GM21576 (cell line): ENCODE data around the gene CCDC127.
"Not testable (repeated sequence)": the region's sequence is repeated elsewhere in the genome, so short reads cannot be mapped to it uniquely, and the experiment has no call there.

Experiments
- ATAC-seq: cut with Tn5 transposase; IDR thresholded peaks from one replicate; pipeline ENCODE4 v1.9.1; 2021; ENCODE audit warnings: mild to moderate bottlenecking, moderate library complexity; ENCODE audit not compliant: unreplicated experiment

CCDC127 gene, protein sequence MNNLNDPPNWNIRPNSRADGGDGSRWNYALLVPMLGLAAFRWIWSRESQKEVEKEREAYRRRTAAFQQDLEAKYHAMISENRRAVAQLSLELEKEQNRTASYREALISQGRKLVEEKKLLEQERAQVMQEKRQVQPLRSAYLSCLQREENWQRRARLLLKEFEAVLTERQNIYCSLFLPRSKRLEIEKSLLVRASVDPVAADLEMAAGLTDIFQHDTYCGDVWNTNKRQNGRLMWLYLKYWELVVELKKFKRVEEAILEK

DNA sequence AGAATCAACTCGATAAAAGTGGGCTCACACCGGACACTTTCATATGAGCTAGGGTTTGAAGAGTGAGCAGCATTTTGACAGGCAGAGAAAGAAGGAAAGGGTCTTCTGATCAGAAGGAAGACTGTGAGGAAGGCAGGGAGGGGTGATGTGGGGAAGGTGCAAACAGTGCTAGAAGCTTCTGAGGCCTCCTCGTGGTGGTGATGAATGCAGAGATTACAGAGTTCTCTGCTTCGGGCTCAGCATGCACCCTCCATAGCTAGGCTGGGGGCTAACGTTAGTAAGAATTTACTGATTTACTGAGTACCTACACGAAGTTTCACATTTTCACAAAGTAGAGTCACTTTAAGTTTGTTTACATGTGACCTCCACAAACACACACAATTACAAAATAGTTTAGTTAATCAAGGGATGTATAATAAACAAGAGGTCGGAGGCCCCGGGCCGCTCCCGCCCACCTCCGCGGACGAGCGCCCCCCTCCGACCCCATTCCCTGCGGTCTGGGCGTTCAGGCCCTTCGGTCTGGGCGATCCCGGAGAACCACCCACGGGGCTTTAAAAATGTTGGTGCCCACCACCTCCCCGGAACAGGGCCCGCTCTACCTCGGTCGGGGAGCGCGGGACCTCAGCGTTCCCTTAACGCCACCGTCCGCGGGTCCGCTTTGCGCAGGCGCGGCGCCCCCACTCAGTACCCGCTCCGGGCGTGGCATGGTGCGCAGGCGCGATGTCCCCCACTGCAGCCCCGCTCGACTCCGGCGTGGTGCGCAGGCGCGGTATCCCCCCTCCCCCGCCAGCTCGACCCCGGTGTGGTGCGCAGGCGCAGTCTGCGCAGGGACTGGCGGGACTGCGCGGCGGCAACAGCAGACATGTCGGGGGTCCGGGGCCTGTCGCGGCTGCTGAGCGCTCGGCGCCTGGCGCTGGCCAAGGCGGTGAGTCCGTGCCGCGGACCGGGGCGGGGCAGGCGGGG is at the start of gene CCDC127, which contains the start of gene SDHA:
Gene CCDC127 (minus strand): TSS at position 660 of the 963 bp plus-strand sequence. CDS start 1,304 bp downstream, outside the sequence.
Gene SDHA (plus strand): TSS at position 827 of the 963 bp plus-strand sequence. CDS start 36 bp downstream, at position 863.
- peak; percentile 54 for ATAC-seq

DNA sequence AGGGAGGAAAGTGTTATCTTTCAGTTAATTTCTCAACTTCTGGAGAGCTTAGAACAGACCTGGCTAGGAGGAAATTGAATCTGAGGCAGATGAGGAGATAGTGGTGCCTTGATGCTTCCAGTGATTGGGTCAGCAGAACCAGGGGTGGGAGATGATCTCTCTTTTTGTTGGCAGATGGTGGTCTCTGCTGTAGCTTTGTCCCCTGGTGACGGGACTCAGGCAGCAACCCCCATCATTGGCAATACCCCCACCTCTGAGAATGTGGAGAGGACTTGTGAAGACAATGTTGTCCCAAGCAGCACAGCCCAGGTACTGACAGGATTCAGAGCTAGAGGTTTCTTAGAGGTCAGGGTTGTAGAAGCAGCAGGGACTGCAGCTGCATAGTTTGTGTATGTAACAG is 49.8 kb upstream of the CCDC127 start:
- no peak for ATAC-seq

DNA sequence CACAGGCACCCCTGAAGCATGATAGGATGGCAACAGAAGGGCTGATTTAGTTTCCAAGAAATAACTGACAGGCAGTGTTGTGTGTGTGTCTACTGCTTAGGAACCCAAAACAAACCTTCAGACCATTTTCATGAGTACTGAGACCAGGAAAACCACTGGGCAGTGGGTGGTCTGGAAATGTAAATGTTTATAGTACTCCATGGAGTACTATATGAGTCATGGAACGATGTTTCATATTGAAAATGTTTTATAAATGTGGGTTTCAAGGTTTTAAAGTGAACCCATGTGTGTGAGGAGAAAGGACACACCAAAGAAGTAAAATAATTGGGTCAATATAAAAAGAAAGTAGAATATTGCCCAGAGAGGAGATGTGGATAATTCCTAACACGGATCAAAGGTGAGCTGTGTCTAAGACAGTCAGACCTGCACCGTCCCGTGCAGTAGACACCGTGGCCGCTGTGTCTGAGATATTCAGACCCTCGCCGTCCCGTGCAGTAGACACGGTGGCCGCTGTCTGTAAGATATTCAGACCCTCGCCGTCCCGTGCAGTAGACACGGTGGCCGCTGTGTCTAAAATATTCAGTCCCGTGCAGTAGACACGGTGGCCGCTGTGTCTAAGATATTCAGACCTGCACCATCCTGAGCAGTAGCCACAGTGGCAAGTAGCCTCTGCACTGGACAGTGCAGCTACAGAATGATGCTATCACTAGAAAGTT is 48.5 kb upstream of the CCDC127 start:
- not testable (repeated sequence) for ATAC-seq

DNA sequence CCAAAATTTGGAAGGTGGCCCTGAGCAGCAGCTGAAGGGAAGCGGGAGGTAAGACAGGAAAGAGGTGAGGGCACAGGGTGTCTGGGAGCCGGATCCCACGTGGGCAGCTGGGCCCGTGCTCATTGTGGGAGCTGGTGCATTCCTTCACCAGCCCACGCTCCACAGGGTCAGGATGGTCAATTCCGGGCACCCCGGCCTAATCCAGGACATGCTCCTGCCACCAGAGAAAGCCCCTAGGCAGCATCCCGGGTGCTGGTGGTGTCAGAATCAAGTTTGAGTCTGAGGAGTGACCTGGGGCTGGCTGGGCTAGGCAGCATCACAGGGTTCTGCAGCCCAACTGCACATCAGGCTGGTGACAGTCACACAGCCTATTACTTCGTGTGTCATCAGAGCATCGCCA is 46.4 kb upstream of the CCDC127 start:
- ATAC-seq, result no peak

DNA sequence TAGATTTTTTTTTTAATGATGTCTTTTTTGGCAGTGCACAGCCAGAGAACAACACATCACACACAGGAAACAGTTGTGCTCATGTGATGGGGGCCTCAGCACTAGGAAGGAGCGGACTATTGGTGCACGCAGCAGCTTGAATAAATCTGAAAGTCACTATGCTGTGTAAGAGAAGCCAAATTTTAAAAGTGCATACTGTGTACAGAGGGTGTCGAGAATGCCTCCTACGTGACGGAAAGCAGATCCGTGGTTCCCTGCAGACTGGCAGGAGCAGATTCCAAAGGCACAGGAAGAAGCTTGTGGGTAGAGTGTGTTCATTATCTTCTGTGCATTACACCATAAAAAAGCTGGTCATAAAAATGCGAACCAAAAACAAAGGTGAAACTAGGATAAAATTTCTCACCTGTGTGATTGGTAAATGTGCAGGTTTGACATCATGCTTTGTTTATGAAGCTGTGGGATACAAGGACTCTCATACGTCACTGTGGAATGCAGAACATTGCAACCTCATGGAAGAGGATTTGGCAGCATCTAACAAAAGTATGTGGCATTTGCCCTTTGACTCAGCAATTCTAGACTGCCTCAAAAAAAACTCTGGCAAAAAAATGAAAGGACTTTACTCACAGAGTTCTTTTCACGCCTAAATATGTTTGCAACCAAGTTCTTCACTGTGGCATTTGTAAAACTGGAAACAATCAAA is 45.5 kb upstream of the CCDC127 start:
- not testable (repeated sequence) for ATAC-seq

DNA sequence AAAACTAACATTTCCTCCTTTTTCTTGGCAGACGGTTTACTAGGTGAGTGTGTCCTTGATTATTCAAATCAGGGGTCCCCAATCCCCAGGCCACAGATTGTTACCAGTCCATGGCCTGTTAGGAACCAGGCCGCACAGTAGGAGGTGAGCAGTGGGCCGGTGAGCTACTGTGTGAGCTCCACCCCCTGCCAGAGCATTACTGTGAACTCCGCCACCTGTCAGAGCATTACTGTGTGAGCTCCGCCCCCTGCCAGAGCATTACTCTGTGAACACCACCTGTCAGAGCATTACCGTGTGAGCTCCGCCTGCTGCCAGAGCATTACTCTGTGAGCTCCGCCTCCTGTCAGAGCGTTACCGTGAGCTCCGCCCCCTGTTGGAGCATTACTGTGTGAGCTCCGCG is 39.2 kb upstream of the CCDC127 start:
- no peak for ATAC-seq

DNA sequence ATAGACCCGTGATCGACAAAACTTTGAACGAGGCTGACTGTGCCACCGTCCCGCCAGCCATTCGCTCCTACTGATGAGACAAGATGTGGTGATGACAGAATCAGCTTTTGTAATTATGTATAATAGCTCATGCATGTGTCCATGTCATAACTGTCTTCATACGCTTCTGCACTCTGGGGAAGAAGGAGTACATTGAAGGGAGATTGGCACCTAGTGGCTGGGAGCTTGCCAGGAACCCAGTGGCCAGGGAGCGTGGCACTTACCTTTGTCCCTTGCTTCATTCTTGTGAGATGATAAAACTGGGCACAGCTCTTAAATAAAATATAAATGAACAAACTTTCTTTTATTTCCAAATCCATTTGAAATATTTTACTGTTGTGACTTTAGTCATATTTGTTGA is 38.4 kb upstream of the CCDC127 start:
- not testable (repeated sequence) for ATAC-seq

DNA sequence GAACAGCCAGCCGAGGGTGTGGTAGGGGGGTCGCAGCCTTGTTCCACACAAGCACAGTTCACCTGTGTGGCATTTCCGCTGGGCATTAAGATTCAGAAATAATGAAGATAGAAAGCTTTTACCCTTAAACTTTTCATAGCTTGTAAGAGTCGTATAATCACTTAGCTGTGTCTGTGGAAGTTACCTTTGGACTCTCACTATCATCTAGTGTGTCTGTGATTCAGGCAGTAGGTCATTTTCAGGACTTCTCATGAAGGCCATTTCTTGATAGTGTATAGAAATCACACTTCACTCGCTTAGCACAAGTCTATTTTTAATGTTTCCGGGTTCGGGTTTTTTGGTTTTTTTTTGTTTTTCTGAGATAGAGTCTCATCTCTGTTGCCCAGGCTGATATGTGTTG is 37.2 kb upstream of the CCDC127 start:
- not testable (repeated sequence) for ATAC-seq

DNA sequence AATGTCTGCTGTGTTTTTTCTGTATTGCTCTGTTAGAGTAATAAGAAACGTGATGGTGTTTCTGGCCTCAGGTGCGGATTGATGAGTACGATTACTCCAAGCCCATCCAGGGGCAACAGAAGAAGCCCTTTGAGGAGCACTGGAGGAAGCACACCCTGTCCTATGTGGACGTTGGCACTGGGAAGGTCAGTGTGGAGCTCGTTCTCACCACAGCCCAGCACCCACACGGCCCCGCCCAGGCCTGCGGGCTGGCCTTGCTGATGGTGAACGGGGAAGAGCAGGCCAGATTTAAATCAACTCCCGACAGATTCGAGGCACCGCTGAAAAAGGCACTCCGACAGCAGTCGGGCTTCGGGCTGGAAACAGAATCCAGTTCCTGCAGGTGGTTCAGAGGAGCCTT is 36.4 kb upstream of the CCDC127 start:
- not testable (repeated sequence) for ATAC-seq

DNA sequence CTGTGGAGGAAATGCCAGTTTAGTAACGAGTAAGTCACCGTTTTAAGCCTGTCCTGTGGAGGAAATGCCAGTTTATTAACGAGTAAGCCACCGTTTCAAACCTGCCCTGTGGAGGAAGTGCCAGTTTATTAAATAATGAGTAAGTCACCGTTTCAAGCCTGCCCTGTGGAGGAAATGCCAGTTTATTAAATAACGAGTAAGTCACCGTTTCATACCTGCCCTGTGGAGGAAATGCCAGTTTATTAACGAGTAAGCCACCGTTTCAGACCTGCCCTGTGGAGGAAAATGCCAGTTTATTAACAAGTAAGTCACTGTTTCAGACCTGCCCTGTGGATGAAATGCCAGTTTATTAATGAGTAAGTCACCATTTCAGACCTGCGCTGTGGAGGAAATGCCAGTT is 34.6 kb upstream of the CCDC127 start:
- ATAC-seq, result no peak

DNA sequence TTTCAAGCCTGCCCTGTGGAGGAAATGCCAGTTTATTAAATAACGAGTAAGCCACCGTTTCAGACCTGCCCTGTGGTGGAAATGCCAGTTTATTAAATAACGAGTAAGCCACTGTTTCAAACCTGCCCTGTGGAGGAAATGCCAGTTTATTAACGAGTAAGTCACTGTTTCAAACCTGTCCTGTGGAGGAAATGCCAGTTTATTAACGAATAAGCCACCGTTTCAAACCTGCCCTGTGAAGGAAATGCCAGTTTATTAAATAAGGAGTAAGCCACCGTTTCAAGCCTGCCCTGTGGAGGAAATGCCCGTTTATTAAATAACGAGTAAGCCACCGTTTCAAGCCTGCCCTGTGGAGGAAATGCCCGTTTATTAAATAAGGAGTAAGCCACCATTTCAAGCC is 34.0 kb upstream of the CCDC127 start:
- ATAC-seq, result not testable (repeated sequence)

DNA sequence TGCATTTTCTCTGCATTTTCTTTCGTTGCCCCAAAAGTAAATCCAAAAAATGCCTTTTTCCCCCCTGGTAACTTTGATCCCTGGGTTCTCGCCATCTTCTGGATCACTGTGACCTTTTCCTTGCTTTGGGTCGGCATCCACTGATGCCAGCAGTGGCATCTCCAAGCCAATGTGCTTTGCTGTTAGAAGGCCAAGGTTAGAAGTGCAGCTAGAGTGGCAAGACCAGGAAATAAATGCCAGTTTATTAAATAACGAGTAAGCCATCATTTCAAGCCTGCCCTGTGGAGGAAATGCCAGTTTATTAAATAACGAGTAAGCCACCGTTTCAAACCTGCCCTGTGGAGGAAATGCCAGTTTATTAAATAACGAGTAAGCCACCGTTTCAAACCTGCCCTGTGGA is 33.6 kb upstream of the CCDC127 start:
- not testable (repeated sequence) for ATAC-seq

DNA sequence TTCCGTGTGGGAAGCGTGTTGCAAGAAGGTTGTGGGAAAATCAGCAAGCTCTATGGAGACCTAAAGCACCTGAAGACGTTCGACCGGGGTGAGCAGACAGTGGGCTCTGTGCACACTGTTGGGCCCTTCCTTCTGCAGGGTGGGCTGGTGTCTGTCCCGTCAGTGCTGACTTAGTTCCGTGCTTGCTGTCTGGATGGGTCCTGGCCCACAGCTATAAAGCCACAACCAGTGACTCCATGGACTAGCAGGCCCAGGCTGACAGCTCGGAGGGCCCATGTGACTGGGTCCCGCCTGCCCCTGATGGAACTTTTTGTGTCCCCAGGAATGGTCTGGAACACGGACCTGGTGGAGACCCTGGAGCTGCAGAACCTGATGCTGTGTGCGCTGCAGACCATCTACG is 33.1 kb upstream of the CCDC127 start:
- ATAC-seq, result not testable (repeated sequence)

DNA sequence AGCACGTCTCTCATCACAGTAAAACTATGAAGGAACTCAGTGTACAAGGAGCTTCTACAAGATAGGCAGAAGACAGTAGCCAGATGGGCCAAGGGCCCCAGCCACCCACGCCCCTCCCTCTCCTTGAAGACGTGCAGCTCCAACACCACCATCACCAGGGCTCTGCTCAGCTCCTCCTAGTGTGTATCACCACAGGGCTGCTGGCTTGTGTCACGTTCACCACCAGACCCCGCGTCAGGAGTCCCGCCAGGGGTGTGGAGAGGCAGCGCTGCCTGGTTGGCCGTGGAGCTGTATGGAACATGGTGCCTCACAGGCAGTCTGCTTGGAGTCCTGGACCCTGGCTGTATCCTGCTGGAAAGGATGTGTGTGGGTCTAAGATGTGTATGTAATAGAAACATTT is 32.4 kb upstream of the CCDC127 start:
- not testable (repeated sequence) for ATAC-seq

DNA sequence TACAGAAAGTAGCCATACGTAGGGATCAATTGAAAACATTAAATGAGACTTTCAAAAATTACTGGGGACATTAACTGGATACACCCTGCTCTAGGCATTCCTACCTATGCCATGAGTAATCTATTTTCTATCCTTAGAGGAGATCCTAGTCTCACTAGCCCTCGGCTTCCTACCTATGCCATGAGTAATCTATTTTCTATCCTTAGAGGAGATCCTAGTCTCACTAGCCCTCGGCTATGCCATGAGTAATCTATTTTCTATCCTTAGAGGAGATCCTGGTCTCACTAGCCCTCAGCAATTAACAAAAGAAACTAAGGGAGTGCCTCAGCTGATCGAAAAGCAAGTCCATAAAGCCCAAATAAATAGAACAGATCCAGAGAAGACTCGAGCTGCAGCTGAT is 27.8 kb upstream of the CCDC127 start:
- ATAC-seq, result not testable (repeated sequence)

DNA sequence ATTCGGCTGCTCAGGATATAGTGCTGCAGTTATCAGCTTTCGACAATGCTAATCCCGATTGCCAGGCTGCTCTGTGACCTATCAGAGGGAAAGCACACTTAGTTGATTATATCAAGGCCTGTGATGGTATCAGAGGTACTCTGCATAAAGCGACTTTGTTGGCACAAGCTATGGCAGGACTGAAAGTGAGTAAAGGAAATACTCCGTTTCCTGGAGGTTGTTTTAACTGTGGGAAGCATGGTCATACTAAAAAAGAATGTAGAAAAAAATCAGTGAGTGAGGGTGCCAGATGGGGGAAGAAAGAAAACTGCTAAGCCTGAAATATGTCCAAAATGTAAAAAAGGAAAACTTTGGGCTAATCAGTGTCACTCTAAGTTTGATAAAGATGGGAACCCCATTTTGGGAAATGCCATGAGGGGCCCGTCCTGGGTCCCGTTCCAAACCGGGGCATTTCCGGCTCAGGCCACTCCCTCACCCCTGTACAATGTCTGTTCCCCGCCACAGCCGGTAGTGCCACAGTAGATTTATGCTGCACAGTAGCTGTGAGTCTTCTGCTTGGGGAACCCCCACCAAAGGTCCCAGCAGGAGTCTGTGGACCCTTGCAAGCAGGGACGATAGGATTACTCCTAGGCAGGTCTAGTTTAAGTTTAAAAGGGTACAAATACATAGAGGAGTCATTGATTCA is 25.9 kb upstream of the CCDC127 start:
- not testable (repeated sequence) for ATAC-seq

DNA sequence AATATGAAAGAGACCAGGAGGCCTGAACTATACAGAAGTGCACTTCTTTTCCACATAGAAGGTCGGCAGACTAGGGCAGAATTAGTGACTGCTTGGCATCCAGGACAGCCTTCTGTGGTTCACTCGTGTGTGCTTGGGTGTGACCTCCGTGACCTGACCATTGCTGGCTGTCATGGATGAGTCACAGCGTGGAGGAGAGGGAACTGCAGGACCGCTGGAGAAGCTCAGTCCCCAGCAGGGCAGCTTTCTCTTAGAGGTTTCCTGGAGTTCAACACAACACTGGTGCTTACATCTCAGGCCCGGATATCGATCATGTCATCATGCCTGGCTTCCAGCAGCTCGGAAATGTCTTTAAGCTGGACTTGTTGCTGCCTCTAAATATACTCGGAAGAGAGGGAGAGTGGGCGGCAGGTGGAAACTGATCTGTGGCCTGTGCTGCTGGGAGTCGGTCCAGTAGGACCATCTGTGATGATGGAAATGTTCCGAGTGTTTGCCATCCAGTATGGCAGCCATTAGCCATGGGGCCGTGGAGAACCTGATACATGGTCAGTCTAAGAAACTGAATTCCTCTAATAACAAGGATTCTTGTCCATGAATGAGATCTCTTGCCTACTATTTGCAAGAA is 23.2 kb upstream of the CCDC127 start:
- ATAC-seq, result not testable (repeated sequence)

DNA sequence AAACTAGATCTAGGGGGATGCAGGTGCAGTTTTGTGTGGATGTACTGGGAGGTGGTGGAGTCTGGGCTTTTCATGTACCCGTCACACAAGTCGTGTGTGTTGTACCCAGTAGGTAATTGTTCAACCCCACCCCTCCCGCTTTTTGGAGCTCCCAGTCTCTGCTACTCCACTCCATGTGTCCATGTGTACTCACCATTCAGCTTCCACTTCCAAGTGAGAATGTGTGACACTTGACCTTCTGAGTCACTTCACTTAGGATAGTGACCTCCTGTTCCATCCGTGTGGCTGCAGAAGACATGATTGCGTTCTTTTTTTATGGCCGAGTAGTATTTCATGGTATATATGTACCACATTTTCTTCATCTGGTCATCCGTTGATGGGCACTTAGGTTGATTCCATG is 22.6 kb upstream of the CCDC127 start:
- ATAC-seq, result not testable (repeated sequence)

DNA sequence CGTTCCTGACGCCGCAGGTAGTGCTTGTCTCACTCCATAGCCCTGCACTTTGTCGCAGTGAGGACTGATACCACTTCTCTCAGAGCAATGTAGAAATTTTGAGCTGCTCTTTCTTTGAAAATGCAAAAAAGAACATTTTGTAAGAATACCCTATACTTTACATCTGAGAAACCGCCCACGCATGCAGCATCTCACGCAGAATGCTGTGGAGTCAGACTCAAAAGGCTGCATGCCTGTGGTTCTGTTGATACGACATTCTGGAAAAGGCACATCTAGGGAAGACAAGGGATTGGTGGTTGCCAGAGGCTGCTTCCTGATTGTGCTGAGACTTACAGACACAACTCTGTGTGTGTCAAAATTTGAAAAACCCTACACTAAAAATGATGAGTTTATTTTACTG is 20.0 kb upstream of the CCDC127 start:
- ATAC-seq, result not testable (repeated sequence)
